HTR-8/SVneo (cell line): Measurements from ENCODE around the gene GNG3.
"Not testable (repeated sequence)": the region's sequence is repeated elsewhere in the genome, so short reads cannot be mapped to it uniquely, and the experiment has no call there.

ENCODE experiments used
- DNase-seq: peaks from one replicate; pipeline ENCODE4 v3.0.0; 2011; ENCODE audit warnings: low spot score, mixed read lengths; ENCODE audit not compliant: insufficient read length
- FAIRE-seq: peaks from 2 replicates; lab custom pipeline; 2011; peaks lifted over from hg19 to GRCh38; lab: Jason Lieb, UNC

The GNG3 gene

GRCh38 chr11:62687508-62688396 is 19.7 kb upstream of the GNG3 start:
- no peak for DNase-seq
- no peak for FAIRE-seq

DNA sequence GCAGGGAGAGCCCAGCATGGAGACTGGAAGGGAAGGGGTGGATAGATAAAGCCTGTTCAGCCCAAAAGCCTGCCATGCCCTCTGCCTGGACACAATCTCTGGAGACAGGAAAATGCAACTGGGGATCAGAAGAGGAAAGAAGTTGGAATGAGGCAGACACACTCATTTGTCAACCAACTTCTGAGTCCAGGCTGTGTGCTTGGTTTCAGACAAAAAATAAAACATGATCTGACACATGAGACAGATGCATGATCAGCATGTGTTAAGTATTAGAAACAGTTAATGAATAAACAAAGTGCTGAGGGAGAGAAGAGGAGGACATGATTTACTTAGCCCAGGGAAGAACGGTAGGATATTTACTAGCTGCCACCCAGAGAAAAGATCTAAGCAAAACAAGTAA is 19.0 kb upstream of the GNG3 start:
- FAIRE-seq: no peak

DNA sequence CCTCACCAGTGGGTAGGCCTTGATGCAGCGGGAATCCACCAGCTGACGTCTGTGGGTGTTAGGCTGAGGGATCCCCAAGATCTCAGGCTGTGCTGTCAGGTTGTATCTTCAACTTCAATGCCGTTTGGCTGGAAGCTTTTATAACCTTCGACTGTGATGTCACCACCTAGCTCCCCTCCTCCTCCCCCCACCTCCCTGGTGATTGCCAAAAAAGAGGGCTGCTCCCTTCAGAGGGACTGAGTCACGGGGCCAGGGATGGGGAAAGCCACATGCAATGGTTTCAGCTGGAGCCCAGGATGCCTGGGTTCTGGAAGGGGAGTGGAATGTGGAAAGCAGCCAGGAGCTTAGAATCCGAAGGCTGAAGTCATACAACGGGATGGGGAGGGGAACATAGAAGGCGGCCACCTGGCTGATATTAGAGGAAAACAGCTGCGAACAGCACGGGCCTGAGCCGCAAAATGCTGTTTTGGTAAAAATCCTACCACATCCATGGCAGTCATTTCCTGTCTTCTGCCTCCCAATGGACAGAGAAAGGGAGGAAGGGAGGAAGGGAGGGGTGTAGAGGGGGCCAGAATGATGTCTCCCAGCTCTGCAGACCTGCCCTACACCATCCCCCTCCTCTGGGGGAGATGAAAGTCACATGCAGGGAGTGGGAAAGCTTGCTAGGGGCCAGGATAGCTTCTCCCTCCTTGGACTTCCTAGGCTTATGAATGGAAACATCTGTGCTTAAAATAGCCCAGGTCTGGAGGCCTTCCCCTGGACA is 17.9 kb upstream of the GNG3 start, which contains the start of gene LRRN4CL:
LRRN4CL (minus strand) TSS at position 110 of the 763 bp plus-strand sequence. CDS start 1,022 bp downstream, outside the sequence.
- FAIRE-seq (no peak), DNase-seq (no peak)

More for the DNA sequence above, 19.0 kb upstream of the GNG3 start:
- DNase-seq: no peak

DNA sequence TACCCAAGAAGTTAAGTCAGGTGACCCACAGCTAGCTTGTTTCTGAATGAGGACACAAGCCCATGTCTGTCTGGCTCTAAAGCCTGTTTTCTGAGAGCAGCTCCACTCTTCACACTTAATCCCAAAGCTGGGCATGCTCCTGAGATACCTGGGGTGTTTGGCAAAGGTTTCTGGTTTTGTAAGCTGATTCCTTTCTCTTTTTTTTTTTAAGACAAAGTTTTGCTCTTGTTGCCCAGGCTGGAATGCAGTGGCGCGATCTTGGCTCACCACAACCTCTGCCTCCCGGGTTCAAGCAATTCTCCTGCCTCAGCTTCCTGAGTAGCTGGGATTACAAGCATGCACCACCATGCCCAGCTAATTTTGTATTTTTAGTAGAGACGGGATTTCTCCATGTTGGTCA is 13.9 kb upstream of the GNG3 start:
- DNase-seq: not testable (repeated sequence)

GRCh38 chr11:62694455-62695167 is 12.9 kb upstream of the GNG3 start:
- FAIRE-seq: no peak
- no peak for DNase-seq

More for the DNA sequence above, 13.9 kb upstream of the GNG3 start:
- FAIRE-seq: not testable (repeated sequence)

DNA sequence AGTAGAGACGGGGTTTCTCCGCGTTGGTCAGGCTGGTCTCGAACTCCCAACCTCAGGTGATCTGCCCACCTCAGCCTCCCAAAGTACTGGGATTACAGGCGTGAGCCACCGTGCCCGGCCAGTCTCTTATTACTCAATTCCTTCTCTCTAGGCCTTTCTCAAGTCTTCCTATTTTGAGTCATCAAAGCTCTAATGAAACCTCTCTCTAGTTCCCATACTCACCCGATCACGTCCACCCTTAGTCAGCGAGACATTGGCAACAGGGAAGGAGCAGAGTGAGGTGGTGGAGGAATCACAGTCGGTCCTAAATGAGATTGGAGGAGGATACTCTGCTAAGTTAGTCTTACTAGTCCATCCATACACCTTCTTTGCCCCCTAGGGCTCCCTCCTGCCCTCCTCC is 5.2 kb upstream of the GNG3 start:
- DNase-seq (no peak), FAIRE-seq (no peak)

DNA sequence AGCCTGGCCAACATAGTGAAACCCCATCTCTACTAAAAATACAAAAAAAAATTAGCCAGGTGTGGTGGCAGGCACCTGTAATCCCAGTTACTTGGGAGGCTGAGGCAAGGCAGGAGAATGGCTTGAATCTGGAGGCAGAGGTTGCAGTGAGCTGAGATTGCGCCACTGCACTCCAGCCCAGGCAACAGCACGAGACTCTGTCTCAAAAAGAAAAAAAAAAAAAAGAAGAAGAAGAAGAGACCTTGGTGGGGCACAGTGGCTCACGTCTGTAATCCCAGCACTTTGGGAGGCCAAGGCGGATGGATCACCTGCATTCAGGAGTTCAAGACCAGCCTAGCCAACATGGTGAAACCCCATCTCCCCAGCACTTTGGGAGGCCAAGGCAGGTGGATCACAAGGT is 3.6 kb upstream of the GNG3 start:
- DNase-seq, FAIRE-seq: not testable (repeated sequence)

- FAIRE-seq (no peak), DNase-seq (no peak)
These were observed 2.1 kb upstream of the GNG3 start for GRCh38 chr11:62705413-62705812.

GRCh38 chr11:62705880-62706849 is 1.3 kb upstream of the GNG3 start:
- no peak for FAIRE-seq

DNA sequence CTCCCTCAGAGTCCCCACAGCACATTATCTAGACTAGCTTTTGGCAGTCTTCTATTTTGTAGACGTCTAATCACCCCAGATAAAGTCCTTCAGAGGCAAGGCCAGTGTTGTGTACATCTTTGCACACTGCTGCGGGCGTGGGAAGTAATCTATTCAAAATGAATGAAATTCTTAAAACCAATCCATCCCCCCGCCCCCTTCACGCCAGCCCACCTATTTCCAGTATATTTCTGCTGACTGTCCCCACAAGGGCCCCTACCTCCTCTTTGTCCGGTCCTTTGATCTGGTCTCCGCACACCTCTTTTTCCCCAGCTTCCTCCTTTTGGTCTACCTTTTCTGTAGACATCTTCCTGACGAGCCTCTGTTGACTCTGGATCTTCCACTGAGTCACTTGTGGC is 627 bp upstream of the GNG3 start:
- DNase-seq: no peak
- no peak for FAIRE-seq

More at GRCh38 chr11:62705880-62706849, 1.3 kb upstream of the GNG3 start:
- peak; percentile 88 for DNase-seq

DNA sequence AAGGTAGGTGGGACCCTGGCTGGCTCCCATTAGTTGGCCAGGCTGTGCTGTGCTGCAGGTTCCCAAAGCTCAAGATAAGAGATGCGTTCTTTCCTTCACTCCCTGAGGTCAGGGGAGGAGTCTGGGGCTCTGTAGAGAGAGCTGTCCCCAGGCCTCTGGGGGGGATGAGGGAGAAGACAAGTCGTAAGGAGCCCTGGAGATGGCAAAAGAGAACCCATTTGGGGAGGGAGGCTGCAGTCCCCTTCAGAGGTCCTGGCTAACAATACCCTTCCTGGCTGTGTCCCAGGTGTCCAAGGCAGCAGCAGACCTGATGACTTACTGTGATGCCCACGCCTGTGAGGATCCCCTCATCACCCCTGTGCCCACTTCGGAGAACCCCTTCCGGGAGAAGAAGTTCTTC is 916 bp downstream of the GNG3 start:
- DNase-seq: no peak
- no peak for FAIRE-seq

GRCh38 chr11:62708793-62709192 is 1.3 kb downstream of the GNG3 start:
- no peak for DNase-seq
- no peak for FAIRE-seq

DNA sequence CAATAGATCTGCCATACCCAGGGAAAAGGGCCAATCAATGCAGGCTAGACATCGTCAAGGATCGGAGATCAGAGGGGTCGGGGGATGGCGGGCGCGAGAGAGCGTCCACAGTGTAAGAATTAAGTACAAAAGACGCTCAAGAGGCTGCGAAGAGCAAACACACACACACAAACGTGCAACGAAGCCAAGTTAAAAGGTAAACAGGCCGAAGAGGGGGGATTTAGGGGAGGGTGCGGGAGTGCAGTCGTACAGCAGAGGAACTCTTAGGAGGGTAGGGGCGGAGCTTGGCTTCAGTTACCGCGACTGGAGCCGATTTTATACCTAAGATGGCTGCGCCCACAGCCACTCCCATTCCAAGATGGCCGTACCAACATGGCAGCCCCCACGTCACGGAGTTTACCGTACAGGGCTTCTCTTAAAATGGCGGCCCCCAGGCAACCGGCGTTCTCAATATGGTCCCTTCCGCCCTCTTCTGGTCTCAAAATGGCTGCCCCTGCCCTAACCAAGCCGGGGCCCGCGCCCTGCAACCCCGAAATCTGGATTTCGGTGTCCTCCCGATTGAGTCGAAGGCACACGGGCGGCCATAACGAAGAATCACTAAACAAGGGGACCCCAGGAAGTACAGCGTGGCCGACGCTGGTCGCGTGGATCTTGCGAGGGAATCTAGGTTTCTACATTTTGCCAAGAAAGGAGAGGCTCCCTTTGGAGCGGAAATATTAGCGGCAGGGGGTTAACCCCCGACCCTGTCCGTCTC is 1.9 kb downstream of the GNG3 start:
- no peak for FAIRE-seq
- no peak for DNase-seq

GRCh38 chr11:62710001-62710345 is 2.5 kb downstream of the GNG3 start:
- FAIRE-seq (no peak), DNase-seq (no peak)

DNA sequence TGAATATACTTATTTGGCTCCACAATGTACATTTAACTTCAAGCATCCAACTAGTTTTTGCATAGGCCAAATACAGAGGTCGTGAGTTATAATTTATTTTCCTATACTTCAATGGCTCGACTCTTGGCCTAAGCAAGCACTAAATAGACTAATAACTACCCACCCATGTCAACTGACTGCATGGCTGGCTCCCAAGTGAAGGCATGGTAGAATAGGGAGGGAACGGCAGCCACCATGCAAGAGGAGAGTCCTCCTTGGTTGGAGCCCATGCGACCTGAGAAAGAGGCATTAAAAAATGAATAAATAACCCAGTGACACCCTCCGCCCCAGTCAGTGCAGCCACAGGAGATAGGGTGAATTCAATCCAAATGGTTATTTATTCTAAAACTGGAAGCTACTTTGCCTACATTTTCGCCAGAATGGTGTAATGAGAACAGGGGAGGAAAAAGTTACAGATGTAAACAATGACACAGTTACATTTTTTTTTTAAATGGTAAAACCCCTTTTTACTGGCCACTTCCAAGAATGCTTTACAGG is 4.9 kb downstream of the GNG3 start:
- FAIRE-seq (no peak), DNase-seq (no peak)

GRCh38 chr11:62712861-62713260 is 5.4 kb downstream of the GNG3 start:
- no peak for FAIRE-seq
- DNase-seq: no peak

DNA sequence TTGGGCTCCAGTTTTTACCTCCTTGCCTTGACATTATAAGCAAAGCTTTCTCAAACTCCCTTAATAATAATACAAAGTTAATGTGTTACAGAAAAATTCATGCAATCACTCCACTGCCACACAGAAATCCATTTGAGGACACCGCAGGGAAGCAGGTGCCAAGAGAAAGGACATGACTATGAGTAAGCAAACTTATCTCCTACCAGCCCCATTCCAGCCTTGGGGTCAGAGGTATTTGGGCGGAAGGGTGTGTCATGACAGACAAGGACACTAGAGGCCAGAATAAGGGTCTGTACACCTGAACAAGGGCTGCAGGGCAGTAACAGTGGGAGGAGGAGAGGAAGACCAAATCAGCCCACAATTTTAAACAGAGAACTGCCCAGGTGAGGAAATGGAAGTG is 5.9 kb downstream of the GNG3 start:
- no peak for FAIRE-seq
- no peak for DNase-seq
